EH (cell line): Measurements from ENCODE around the gene GSAP.
"Not testable (repeated sequence)": the region's sequence is repeated elsewhere in the genome, so short reads cannot be mapped to it uniquely, and the experiment has no call there.

ENCODE experiments used
- DNase-seq: peaks from one replicate; pipeline ENCODE4 v3.0.0-alpha.2; 2015; ENCODE audit warnings: low read depth

The GSAP gene

DNA sequence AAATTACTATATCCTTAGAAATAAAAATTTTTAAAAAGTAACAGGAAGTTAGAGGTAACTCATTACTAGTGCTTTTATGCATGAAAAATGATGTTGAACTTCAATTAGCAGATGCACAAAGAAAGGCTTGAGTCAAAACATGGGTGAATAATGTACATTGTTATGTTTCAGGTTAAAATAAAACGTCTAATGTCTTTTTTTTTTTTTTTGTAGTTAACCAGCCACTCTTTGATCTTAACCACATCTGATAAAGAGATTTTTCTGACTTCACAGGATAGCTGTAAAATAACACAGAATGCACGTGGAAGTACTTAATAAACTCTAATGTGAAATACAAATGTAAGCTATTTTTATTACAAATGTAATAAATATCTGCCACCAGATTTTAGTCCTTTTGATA is 61.7 kb downstream of the GSAP start:
- DNase-seq: no peak

DNA sequence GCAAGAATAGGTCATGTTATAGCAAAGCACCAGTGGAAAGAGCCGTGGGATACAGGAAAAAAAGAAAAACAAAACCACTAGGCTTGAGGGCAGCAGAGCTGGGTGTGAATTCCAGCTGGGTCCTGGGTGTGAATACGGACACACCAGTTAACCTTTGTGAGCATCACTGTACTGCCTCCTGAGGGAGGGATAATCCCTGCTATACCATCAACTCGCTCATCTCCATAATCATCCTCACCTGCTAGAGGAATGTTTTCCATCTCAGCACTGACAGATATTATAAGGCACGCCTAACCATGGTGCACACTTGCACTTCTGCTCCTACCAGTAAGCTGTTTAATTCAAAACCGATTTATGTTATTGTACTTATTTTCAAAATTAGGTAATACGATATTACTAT is 62.2 kb downstream of the GSAP start:
- DNase-seq: no peak

GRCh38 chr7:77353407-77353721 is 62.8 kb downstream of the GSAP start:
- DNase-seq: peak; percentile 59

DNA sequence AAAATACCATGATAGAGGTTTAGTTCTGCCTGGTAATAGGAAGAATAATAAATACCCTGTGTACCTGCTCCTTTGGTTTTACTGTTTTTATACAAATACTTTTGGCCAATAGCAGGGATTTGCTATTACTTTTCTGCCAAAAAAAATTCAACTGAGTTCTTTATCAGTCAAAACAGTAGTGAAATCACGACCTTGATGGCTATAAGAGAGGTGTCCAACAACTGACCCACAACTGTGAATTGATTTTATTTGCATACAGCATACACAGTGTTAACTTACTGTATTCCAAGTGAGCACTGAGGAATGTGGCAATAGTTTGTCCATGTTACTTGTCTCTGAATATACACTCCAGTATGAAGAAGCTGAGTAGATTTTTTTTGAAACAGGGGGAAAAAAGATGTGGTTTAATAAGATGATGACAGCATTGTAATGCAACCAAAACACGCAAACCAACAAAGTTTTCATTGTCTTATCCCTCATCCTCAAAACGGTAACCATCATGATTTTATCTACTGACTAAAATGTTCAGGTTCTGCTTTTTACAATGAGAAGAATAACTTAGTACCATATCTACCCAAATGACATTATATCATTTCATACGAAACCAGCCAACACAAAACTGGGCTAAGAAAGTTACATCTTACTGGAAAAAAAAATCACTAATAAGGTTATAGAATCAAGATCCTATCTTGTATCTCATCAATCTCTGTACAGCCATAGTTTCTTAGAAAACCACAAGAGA is 63.3 kb downstream of the GSAP start:
- DNase-seq: no peak

DNA sequence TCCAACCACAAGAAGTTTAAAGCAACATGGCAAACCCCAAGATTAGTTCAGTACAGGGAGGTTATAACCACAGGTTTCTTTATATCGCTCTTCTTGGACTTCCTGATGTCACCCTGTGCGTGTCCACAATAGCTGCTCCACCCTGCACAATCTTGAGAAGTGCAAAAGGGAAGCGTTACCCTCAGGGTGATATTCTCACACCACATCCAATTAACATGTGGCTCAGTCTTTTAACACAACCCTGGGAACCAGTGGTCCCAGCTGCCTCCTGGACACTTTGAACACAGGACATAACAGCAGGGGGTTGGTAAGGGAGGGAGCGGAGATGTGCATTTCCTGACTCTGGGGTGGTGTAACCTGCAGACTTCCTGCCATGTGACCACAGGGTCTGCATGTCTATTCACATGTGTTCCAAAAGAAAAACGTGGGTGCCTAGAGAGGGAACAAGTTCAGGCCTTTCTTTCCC is 64.6 kb downstream of the GSAP start:
- no peak for DNase-seq

- DNase-seq: peak; percentile 49
Observed at GRCh38 chr7:77349141-77349540, 67.0 kb downstream of the GSAP start.

DNA sequence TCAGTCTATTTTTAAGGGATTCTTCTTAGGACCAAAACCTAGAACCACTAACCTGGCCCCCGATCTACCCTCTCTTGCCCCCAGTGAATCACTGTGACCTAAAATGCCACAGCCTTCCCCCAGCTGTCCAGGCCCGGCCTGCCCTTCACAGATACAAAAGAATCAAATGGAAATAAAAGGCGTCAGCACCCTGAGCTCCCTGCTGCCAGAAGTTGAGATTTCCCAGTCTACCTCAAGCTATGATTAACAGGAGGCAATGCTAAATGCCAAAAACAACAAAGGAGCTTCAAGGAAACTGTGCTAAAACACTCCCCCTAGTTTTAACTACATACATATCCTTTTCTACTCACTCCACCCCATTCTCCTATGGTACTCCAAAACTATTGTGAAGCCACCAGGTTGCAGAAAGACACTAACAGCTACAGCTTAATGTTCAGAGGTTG is 67.8 kb downstream of the GSAP start:
- peak; percentile 62 for DNase-seq

GRCh38 chr7:77346441-77346840 is 69.7 kb downstream of the GSAP start:
- DNase-seq: no peak

DNA sequence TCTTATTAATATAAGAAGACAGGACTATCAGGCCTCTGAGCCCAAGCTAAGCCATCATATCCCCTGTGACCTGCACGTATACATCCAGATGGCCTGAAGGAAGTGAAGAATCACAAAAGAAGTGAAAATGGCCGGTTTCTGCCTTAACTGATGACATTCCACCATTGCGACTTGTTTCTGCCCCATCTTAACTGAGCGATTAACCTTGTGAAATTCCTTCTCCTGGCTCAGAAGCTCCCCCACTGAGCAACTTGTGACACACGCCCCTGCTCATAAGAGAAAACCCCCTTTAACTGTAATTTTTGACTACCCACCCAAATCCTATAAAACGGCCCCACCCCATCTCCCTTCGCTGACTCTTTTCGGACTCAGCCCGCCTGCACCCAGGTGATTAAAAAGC is 70.7 kb downstream of the GSAP start:
- not testable (repeated sequence) for DNase-seq

GRCh38 chr7:77339726-77340125 is 76.4 kb downstream of the GSAP start:
- no peak for DNase-seq

- peak; percentile 41 for DNase-seq
Observed at GRCh38 chr7:77338883-77339629, 77.1 kb downstream of the GSAP start.

DNA sequence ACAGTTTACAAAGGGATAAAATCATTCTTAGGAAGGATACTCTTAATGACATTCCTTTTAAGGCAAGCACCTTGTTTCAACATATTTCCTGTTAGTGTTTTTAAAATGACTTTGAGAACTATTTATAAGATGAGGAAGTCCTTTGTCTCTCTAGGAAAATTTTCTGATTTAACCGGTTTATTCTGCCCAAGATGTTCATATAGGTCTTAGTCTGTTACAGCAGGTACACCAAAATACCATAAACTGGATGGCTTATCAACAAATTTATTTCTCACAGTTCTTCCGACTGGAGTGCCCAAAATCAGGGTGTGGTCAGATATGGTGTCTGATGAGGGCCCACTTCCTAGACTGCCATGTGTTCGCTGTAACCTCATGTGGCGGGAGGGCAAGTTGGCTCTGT is 77.9 kb downstream of the GSAP start:
- DNase-seq: no peak

DNA sequence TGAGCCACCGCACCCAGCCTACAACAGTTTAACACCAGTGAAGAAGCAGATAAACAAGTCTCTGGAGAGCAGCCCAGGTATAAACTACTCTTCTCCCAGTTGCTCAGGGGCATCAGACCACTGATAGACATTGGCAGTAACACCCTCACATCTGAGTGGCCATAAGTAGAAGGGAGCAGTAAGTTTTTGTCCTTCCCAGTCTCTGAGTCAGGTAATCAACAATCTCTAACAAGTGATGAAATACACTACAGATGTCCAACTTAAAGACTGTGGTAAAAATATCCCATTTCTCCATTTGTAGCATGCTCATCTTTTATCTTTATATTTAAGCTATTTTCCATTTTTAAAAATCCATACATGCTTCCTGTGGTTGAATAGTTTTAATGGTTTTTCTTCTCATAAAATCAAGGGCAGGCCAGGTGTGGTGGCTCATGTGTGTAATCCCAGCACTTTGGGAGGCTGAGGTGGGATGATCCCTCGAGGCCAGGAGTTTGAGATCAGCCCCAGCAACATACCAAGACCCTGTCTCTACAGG is 78.6 kb downstream of the GSAP start:
- no peak for DNase-seq

- no peak for DNase-seq
Observed at GRCh38 chr7:77335581-77335980, 80.6 kb downstream of the GSAP start.

GRCh38 chr7:77334039-77334438 is 82.1 kb downstream of the GSAP start:
- not testable (repeated sequence) for DNase-seq

GRCh38 chr7:77331938-77332695 is 84.0 kb downstream of the GSAP start:
- DNase-seq: peak; percentile 88

DNA sequence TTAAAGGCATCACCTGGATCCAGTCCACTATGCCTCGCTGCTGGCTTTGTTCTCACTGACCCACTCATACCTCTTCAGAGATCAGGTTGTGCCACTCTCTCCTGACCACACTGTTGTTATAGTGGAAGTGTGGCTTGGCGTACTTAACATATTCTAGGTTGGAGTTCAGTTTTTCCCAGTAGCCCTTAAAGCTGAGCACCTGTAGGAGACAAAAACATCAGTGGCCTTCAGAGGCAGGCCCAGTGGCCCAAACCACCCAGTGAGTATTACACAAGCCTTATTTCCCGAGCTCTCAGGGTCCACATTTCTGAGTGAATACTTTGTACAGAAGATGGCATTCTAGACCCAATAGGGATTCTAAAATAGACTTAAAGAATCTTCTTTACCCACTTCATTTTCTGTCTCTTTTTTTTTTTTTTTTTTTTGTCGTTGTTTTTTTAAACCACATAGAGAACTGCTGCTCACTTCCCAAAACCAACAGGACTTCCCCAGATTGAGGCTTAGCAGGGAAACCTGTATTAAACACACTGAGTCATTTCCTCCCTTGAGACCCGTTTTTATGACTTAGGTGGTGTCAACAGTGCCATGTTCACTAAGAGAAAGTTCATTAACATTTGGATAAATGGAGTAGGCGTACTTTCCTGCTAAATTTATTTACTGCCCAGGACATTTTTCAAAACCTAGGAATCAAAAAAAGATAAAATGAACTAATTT is 85.8 kb downstream of the GSAP start:
- DNase-seq: peak; percentile 38

DNA sequence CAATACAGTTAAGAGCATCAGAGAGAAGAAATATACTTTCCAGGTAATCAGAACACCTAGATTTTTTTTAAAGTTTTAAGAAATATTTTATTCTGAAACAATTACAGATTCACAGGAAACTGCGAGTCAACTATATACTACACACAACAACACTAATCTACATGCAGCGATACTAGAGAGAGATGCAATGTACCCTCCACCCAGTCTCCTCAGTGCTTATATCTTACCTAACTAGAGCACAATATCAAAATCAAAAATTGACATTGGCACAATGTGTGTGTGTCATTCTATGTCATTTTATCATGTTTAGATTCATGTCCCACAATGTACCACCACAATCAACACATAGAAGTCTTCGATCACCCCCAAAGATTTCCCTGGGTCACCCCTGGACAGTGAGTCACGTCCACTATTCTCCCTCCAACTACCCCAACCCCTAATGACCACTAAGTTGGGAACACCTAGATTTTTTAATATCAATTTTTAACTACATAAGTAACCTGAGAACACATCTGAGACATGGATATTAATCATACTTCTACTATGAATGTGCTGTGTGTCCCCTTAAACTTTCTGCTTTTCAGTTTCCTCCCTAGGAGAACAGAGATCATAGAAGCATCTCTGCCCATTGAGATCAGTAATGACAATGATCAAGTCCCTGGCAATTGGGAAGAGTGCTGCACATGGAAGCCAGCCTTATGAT is 86.5 kb downstream of the GSAP start:
- DNase-seq: no peak

DNA sequence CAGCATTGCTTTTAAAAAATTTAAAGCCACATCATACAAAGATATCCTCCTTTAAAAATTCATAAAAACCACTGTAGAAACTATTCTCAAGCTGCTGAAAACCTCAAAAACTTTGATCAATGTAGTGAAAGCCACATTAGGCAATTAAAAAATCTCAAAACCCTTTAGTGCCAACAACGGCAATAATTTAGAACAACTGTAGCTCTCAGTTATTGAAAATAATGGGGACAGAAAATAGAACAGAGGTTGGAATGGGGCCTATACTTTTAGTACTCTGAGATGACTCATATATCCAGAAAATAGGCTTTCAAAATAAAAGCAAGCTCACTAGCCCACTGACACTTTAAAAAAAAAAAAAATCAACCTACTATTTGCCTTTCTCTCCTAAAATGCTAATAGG is 87.5 kb downstream of the GSAP start:
- DNase-seq: peak; percentile 62

DNA sequence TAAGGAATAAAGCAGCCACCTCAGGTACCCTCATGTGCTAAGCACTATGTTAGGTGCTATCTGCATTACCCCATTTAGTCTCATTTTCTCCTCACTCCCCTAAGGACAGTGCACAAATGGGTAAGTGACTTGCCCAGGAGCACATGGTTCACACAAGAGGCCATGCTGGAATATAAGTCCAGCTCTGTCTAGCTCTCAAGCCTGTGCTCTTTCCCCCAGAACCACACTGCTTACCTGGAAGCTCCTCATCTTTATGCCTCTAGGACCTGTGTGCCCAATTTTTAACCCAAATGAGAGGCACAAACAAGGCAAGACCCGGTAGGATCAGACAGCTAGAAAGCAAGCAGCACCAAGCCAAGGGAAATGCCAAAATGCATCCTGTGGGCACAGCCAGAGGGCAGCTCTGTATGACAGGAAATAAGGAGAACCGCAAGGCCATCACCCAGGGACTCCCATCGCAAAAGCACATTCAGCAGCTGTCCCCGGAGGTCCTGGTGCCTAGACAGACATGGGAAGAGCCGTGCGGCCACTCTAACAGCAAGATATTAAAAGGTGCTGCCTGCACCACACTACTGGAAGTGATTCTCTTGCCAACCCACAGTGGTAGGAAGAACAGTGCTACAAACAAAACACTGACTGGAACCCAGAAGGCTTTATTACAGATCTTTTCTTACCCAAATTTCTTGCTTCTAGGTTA is 88.1 kb downstream of the GSAP start:
- peak; percentile 49 for DNase-seq
